Smooth muscle cell (in vitro differentiated cells): ENCODE measurements around the gene CYP4A22. TPM values are rescaled to one million over a fixed set of nuclear protein-coding genes. Genes with fewer than 3 reads are reported as not detected.
A peak's percentile ranks its signal among the peaks of the same experiment; 100 is the strongest.

ENCODE experiments used
- DNase-seq: peaks from one replicate; lab custom pipeline; 2025; ENCODE audit not compliant: unreplicated experiment; lab: John Stamatoyannopoulos, UW
- H2AFZ ChIP-seq: fragments of 200-600 bp; sonication (generic); 2 replicates; pipeline ENCODE4 v1.6.0; 2016; ENCODE audit warnings: antibody characterized with exemption, low read depth, mild to moderate bottlenecking
- H3F3A ChIP-seq: fragments of 200-600 bp; sonication (generic); 2 replicates; pipeline ENCODE4 v1.6.0; 2017; ENCODE audit warnings: antibody characterized with exemption, low read depth
- H3K27ac ChIP-seq: fragments of 200-600 bp; sonication (generic); 2 replicates; pipeline ENCODE4 v1.5.1; 2016; ENCODE audit warnings: low read depth, mild to moderate bottlenecking
- H3K27me3 ChIP-seq: fragments of 200-600 bp; sonication (generic); 2 replicates; pipeline ENCODE4 v1.6.1; 2016; ENCODE audit warnings: low read depth, mild to moderate bottlenecking
- H3K36me3 ChIP-seq: fragments of 200-600 bp; sonication (generic); 2 replicates; pipeline ENCODE4 v1.5.1; 2016; ENCODE audit warnings: low read depth
- H3K4me1 ChIP-seq: fragments of 200-600 bp; sonication (generic); 2 replicates; pipeline ENCODE4 v1.5.1; 2016; ENCODE audit warnings: low read depth
- H3K4me2 ChIP-seq: fragments of 200-600 bp; sonication (generic); 2 replicates; pipeline ENCODE4 v1.6.0; 2016; ENCODE audit warnings: mild to moderate bottlenecking
- H3K4me3 ChIP-seq: fragments of 200-600 bp; sonication (generic); 2 replicates; pipeline ENCODE4 v1.5.1; 2016; ENCODE audit warnings: mild to moderate bottlenecking
- H3K79me2 ChIP-seq: fragments of 200-600 bp; sonication (generic); 2 replicates; pipeline ENCODE4 v1.6.0; 2016; ENCODE audit warnings: low read depth, mild to moderate bottlenecking
- H3K9ac ChIP-seq: fragments of 200-600 bp; sonication (generic); 2 replicates; pipeline ENCODE4 v1.6.0; 2016; ENCODE audit warnings: low read depth
- H3K9me3 ChIP-seq: fragments of 200-600 bp; sonication (generic); replicated peaks from 2 replicates; pipeline ENCODE4 v1.5.1; 2016; ENCODE audit warnings: low read depth
- H4K20me1 ChIP-seq: fragments of 200-600 bp; sonication (generic); 2 replicates; pipeline ENCODE4 v1.6.0; 2016; ENCODE audit warnings: low read depth
- WGBS: methylation state at CpG from one replicate; pipeline ENCODE4 v1.1.7; 2016; ENCODE audit warnings: low lambda C conversion rate; 5-methylcytosine and 5-hydroxymethylcytosine counted together
- polyA plus RNA-seq: library from polyadenylated mRNA; unstranded; fragments of >200 nt; fragmentation: Nextera tagmentation; extraction: Ambion mirVana; gene quantifications from 2 replicates; pipeline ENCODE4 v1.2.1, GENCODE V29; 2016
- total RNA-seq: library from RNA; depleted of rRNA; stranded (reverse); fragments of >200 nt; gene quantifications from 2 replicates; pipeline ENCODE4 v1.2.3, GENCODE V29; 2014
- TF ChIP-seq, protein P1 (sequence below): fragments of 200-600 bp; sonication (generic); IDR thresholded peaks from 2 replicates; pipeline ENCODE4 v1.5.1; 2017; ENCODE audit warnings: borderline replicate concordance, mild to moderate bottlenecking, antibody characterized with exemption; ENCODE audit not compliant: insufficient read depth, poor library complexity, severe bottlenecking

Gene CYP4A22
- total and polyA plus RNA-seq, 2 experiments from 2014 or later: not detected

GRCh38 chr1:47179017-47179987, 42.1 kb downstream of the CYP4A22 start:
- peaks cover 7% of the 10 kb centered on the region for H3F3A ChIP-seq
- H3K9ac ChIP-seq: no peak overlapping the region
- H2AFZ ChIP-seq: peak overlapping the region; percentile 96
- H3K4me3 ChIP-seq: peak overlapping the region; percentile 51
- no peaks in the 10 kb centered on the region for H3K4me1 ChIP-seq
- H3K36me3 ChIP-seq: no peaks in the 10 kb centered on the region
- WGBS: 21% methylated on average over 24 of the region's 30 CpGs
- peak overlapping the region; percentile 91 for H3K4me2 ChIP-seq
- no peaks in the 10 kb centered on the region for H3K79me2 ChIP-seq
- TF ChIP-seq, protein P1, sequence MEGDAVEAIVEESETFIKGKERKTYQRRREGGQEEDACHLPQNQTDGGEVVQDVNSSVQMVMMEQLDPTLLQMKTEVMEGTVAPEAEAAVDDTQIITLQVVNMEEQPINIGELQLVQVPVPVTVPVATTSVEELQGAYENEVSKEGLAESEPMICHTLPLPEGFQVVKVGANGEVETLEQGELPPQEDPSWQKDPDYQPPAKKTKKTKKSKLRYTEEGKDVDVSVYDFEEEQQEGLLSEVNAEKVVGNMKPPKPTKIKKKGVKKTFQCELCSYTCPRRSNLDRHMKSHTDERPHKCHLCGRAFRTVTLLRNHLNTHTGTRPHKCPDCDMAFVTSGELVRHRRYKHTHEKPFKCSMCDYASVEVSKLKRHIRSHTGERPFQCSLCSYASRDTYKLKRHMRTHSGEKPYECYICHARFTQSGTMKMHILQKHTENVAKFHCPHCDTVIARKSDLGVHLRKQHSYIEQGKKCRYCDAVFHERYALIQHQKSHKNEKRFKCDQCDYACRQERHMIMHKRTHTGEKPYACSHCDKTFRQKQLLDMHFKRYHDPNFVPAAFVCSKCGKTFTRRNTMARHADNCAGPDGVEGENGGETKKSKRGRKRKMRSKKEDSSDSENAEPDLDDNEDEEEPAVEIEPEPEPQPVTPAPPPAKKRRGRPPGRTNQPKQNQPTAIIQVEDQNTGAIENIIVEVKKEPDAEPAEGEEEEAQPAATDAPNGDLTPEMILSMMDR: peak; percentile 94
- no peak overlapping the region for H3K27ac ChIP-seq
- peak; percentile 61 for DNase-seq
- H3K27me3 ChIP-seq: peaks cover 7% of the 10 kb centered on the region
- H3K9me3 ChIP-seq: no peaks in the 10 kb centered on the region
- H4K20me1 ChIP-seq: no peaks in the 10 kb centered on the region

GRCh38 chr1:47179988-47180563, 42.8 kb downstream of the CYP4A22 start:
- WGBS: 82% methylated on average over 3 of the region's 3 CpGs
- Histone ChIP-seq H4K20me1 (no peaks in the 10 kb centered on the region), H3F3A (peaks cover 7% of the 10 kb centered on the region), H3K4me3 (peak overlapping the region; percentile 51), H3K36me3 (no peaks in the 10 kb centered on the region), H2AFZ (no peak overlapping the region), H3K79me2 (no peaks in the 10 kb centered on the region), H3K27me3 (peaks cover 7% of the 10 kb centered on the region), H3K27ac (no peak overlapping the region), H3K4me1 (no peaks in the 10 kb centered on the region), H3K9me3 (no peaks in the 10 kb centered on the region), H3K4me2 (peak overlapping the region; percentile 91), H3K9ac (no peak overlapping the region)
- DNase-seq: no peak
- TF ChIP-seq, protein P1: no peak

DNA sequence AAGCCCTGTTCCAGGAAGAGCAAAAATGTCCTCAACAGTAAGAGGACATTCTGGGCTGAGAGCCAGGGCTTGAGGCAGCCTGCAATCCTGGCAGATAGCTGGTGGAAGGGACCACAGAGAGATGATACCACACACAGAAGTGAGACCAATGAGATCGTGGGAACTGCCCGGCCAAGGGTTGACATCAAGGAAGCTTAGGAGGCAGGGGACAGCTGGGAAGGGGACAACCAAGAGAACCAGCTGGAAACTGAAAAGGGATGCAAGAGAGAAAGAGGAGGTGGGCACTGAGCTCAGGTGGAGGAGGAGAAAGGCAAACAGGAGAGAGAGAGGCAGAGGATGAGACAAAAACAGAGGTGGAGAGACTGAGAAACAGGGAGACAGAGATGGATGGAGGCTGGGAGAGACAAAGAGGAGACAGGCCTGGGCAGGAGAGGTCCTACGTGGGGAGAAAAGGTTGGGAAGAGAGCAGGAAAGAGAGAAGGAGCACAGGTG, 43.4 kb downstream of the CYP4A22 start:
- H2AFZ ChIP-seq: no peak overlapping the region
- TF ChIP-seq, protein P1: no peak
- H3K4me3 ChIP-seq: no peak overlapping the region
- H3K36me3 ChIP-seq: no peaks in the 10 kb centered on the region
- DNase-seq: no peak
- H3K79me2 ChIP-seq: no peaks in the 10 kb centered on the region
- H3K4me2 ChIP-seq: no peak overlapping the region
- WGBS: 63% methylated on average over 3 of the region's 3 CpGs
- peaks cover 7% of the 10 kb centered on the region for H3F3A ChIP-seq
- peaks cover 7% of the 10 kb centered on the region for H3K27me3 ChIP-seq
- no peaks in the 10 kb centered on the region for H3K9me3 ChIP-seq
- H4K20me1 ChIP-seq: no peaks in the 10 kb centered on the region
- no peak overlapping the region for H3K27ac ChIP-seq
- H3K9ac ChIP-seq: no peak overlapping the region
- H3K4me1 ChIP-seq: no peaks in the 10 kb centered on the region
